Measurements from ENCODE around the gene TMEM247. TPM values are rescaled to one million over a fixed set of nuclear protein-coding genes. Genes with fewer than 3 reads are reported as not detected.
A peak's percentile ranks its signal among the peaks of the same experiment; 100 is the strongest.

TMEM247 gene
- total and polyA plus RNA-seq, 10 donors = not detected

DNA sequence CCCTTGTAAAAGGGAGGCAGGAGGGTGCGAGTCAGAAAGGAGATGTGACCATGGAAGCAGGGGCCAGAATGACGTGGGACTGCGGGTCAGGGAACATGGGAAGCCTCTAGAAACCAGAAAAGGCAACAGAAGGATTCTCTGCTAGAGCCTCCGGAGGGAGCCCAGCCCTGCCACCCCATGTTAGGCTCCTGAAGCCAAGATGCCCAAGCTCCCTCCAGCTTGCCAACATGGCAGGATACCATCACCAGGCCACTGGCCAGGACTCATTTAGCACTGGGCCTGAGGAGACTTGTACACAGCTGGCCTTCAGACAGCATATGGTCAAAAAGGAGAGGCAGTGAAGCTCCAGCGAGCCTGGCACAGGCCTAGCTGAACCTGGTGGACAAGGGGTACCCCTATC is 5.6 kb downstream of the TMEM247 start:
- H3K36me3 ChIP-seq = no peaks in the 10 kb centered on the region
- no peak overlapping the region for H3K4me3 ChIP-seq
- TF ChIP-seq POLR2A (IDR thresholded peaks at IDR 0.05) (no peak), POLR2AphosphoS5 (IDR thresholded peaks at IDR 0.05) (no peak)
- TF ChIP-seq, protein P1, sequence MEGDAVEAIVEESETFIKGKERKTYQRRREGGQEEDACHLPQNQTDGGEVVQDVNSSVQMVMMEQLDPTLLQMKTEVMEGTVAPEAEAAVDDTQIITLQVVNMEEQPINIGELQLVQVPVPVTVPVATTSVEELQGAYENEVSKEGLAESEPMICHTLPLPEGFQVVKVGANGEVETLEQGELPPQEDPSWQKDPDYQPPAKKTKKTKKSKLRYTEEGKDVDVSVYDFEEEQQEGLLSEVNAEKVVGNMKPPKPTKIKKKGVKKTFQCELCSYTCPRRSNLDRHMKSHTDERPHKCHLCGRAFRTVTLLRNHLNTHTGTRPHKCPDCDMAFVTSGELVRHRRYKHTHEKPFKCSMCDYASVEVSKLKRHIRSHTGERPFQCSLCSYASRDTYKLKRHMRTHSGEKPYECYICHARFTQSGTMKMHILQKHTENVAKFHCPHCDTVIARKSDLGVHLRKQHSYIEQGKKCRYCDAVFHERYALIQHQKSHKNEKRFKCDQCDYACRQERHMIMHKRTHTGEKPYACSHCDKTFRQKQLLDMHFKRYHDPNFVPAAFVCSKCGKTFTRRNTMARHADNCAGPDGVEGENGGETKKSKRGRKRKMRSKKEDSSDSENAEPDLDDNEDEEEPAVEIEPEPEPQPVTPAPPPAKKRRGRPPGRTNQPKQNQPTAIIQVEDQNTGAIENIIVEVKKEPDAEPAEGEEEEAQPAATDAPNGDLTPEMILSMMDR (IDR thresholded peaks at IDR 0.05 in 8 of 11, conservative IDR thresholded peaks at IDR 0.05 in 3 of 11) = no peak
- H3K9me3 ChIP-seq = no peaks in the 10 kb centered on the region
- intact Hi-C loops (cut with DNase I; ENCODE audit: low total_unique reads) = no loop called here
- no peaks in the 10 kb centered on the region for H3K27me3 ChIP-seq (replicated peaks in 1 of 7)
- no peak for DNase-seq
- no peak overlapping the region for H3K27ac ChIP-seq
- WGBS, 5 donors = 89 to 96% (median 90%) methylated on average over 5 of the region's 5 CpGs
- H3K4me1 ChIP-seq = peaks cover 3 to 32% (median 11%) of the 10 kb centered on the region in 6 donors

DNA sequence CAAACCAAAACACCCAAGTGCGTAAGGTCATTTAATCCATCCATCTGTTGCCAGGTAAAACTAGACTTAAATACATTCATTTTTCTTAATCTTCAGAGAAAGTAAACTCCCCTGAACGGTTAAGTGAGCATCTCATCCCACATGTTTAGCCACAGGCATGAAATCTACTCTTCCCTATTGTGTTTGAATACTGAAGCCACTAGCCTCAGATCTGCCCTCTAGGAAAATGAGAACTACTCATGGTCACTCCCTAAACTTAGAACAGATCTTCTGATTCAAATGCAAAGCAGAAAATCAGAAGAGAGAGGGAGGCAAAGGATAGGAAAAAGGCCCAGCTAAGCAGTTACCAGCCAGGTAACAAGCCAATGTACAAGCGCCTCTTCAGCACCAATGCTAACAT is 7.1 kb downstream of the TMEM247 start:
- no peak for TF ChIP-seq POLR2A (IDR thresholded peaks at IDR 0.05)
- TF ChIP-seq, protein P1 (IDR thresholded peaks at IDR 0.05 in 8 of 11, conservative IDR thresholded peaks at IDR 0.05 in 3 of 11) = no peak
- no peak for TF ChIP-seq POLR2AphosphoS5 (IDR thresholded peaks at IDR 0.05)
- no peak for DNase-seq
- no peak overlapping the region for H3K4me3 ChIP-seq
- intact Hi-C loops (cut with DNase I; ENCODE audit: low total_unique reads) = no loop called here
- peaks cover 9 to 47% (median 24%) of the 10 kb centered on the region in 6 donors for H3K4me1 ChIP-seq
- no peak overlapping the region for H3K27ac ChIP-seq
- H3K36me3 ChIP-seq = no peaks in the 10 kb centered on the region
- no peaks in the 10 kb centered on the region for H3K27me3 ChIP-seq (replicated peaks in 1 of 7)
- no peaks in the 10 kb centered on the region for H3K9me3 ChIP-seq
- 84 to 94% (median 88%) methylated on average over 3 of the region's 3 CpGs for WGBS, 5 donors

DNA sequence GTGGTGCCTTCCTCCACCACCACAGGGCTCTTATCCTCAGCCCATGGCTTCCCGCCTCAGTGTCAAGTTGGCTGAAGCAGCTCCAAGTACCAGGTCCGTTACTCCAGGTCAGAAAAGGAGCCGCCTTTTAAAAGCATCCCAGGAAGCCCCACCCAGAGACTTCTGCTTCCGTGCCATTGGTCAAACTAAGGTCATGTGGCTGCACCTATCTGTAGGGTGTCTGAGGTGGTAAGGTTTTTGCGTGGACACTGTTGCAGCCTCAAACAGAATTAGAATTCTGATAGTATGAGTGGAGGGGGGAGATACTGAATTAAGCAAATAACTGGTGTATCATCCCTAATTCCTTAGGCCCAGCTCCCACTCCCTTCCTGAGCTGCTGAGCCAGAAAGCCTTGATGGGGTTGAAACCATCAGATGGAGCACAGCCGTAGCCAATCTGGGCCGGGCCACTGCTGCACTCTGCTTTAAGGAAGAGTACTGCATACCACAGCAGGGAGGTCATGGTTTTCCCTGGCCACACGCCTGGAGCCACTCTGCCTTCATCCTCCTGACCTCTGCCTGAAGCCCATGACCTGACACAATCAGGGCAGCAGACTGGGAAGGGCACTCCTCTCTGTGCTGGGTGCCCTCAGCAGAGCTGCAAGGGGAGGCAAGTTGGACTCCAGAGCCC is 8.4 kb downstream of the TMEM247 start:
- H3K27ac ChIP-seq = peak overlapping the region in 5 of 8 donors; percentile 19 to 45 (median 35)
- H3K4me1 ChIP-seq = peaks cover 9 to 48% (median 23%) of the 10 kb centered on the region in 6 donors
- DNase-seq = no peak
- no peaks in the 10 kb centered on the region for H3K9me3 ChIP-seq
- H3K36me3 ChIP-seq = no peaks in the 10 kb centered on the region
- intact Hi-C loops (cut with DNase I; ENCODE audit: low total_unique reads) = no loop called here
- no peak overlapping the region for H3K4me3 ChIP-seq
- no peaks in the 10 kb centered on the region for H3K27me3 ChIP-seq (replicated peaks in 1 of 7)
- WGBS, 5 donors = 70 to 88% (median 80%) methylated on average over 5 to 8 of the region's 8 CpGs
- TF ChIP-seq POLR2AphosphoS5 (IDR thresholded peaks at IDR 0.05) (peak in 2 of 3 donors; percentile 69 to 71), POLR2A (IDR thresholded peaks at IDR 0.05) (no peak)
- TF ChIP-seq, protein P1 (IDR thresholded peaks at IDR 0.05 in 8 of 11, conservative IDR thresholded peaks at IDR 0.05 in 3 of 11) = no peak

DNA sequence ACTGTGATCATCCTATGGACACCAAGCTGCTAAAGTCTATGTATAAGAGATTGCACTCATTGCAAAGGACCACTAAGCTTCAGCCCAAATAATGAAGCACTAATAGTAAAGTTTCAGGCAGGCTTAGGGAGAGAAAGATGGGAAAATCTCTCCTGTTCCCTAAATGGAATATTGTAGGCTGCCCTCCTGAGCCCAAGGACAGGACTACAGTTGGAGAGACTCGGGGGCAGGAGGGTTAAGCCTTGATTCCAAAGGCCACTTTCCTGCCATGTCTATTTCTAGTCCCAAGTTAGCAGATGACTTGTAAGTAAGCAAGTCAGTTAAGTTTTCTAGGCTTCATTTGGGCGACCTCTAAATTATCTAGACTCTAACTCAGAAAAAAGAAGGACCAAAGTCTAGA is 9.0 kb downstream of the TMEM247 start:
- WGBS, 5 donors = 70 to 87% (median 80%) methylated on average over 2 of the region's 2 CpGs

More for the DNA sequence above, 9.0 kb downstream of the TMEM247 start:
- no peaks in the 10 kb centered on the region for H3K9me3 ChIP-seq
- peaks cover 9 to 53% (median 23%) of the 10 kb centered on the region in 6 donors for H3K4me1 ChIP-seq
- no peaks in the 10 kb centered on the region for H3K27me3 ChIP-seq (replicated peaks in 1 of 7)
- H3K36me3 ChIP-seq = no peaks in the 10 kb centered on the region
- peak overlapping the region in 3 of 8 donors; percentile 1 to 45 (median 15) for H3K27ac ChIP-seq
- DNase-seq = no peak
- no peak for TF ChIP-seq POLR2A (IDR thresholded peaks at IDR 0.05)
- TF ChIP-seq POLR2AphosphoS5 (IDR thresholded peaks at IDR 0.05) = no peak
- TF ChIP-seq, protein P1 (IDR thresholded peaks at IDR 0.05 in 8 of 11, conservative IDR thresholded peaks at IDR 0.05 in 3 of 11) = no peak
- intact Hi-C loops (cut with DNase I; ENCODE audit: low total_unique reads) = no loop called here
- no peak overlapping the region for H3K4me3 ChIP-seq
